ENCODE results near the gene NPHP4.

The NPHP4 gene

GRCh38 chr1:5972198-5972520 is 20.1 kb downstream of the NPHP4 start:
- DNase-seq (ENCODE audit: low read depth, low spot score), result no peak

GRCh38 chr1:5971471-5972197 is 20.6 kb downstream of the NPHP4 start:
- DNase-seq (ENCODE audit: low read depth, low spot score), result no peak

GRCh38 chr1:5970610-5971273 is 21.5 kb downstream of the NPHP4 start:
- DNase-seq (ENCODE audit: low read depth, low spot score), result no peak

GRCh38 chr1:5969168-5969567 is 23.1 kb downstream of the NPHP4 start:
- no peak for DNase-seq (ENCODE audit: low read depth, low spot score)

- no peak for DNase-seq (ENCODE audit: low read depth, low spot score)
Measured at GRCh38 chr1:5968161-5968736, 24.0 kb downstream of the NPHP4 start.

GRCh38 chr1:5967351-5968160 is 24.7 kb downstream of the NPHP4 start:
- DNase-seq (ENCODE audit: low read depth, low spot score), result no peak

- no peak for DNase-seq (ENCODE audit: low read depth, low spot score)
Measured at GRCh38 chr1:5966543-5967205, 25.6 kb downstream of the NPHP4 start.

GRCh38 chr1:5965586-5966131 is 26.6 kb downstream of the NPHP4 start:
- no peak for DNase-seq (ENCODE audit: low read depth, low spot score)

GRCh38 chr1:5962265-5963105 is 29.7 kb downstream of the NPHP4 start:
- DNase-seq (ENCODE audit: low read depth, low spot score), result no peak

GRCh38 chr1:5961601-5962000 is 30.6 kb downstream of the NPHP4 start:
- peak; percentile 47 for DNase-seq (ENCODE audit: low read depth, low spot score)

GRCh38 chr1:5960336-5960735 is 31.9 kb downstream of the NPHP4 start:
- DNase-seq (ENCODE audit: low read depth, low spot score), result no peak

GRCh38 chr1:5959667-5960230 is 32.5 kb downstream of the NPHP4 start:
- DNase-seq (ENCODE audit: low read depth, low spot score), result no peak

GRCh38 chr1:5959087-5959486 is 33.1 kb downstream of the NPHP4 start:
- DNase-seq (ENCODE audit: low read depth, low spot score), result no peak

GRCh38 chr1:5956022-5956830 is 36.0 kb downstream of the NPHP4 start:
- DNase-seq (ENCODE audit: low read depth, low spot score), result no peak

GRCh38 chr1:5955479-5955977 is 36.7 kb downstream of the NPHP4 start:
- DNase-seq (ENCODE audit: low read depth, low spot score), result no peak

- DNase-seq (ENCODE audit: low read depth, low spot score), result no peak
Measured at GRCh38 chr1:5954964-5955363, 37.3 kb downstream of the NPHP4 start.

- DNase-seq (ENCODE audit: low read depth, low spot score), result no peak
Measured at GRCh38 chr1:5953386-5953785, 38.8 kb downstream of the NPHP4 start.

GRCh38 chr1:5951846-5952410 is 40.3 kb downstream of the NPHP4 start:
- DNase-seq (ENCODE audit: low read depth, low spot score), result no peak
